ENCODE measurements around the gene ARHGEF2. TPM values are rescaled to one million over a fixed set of nuclear protein-coding genes. Genes with fewer than 3 reads are reported as not detected.

Gene ARHGEF2
- total RNA-seq, 1 donor from 2014 or later, result 111 TPM

GRCh38 chr1:155913969-155914757 lies 64.2 kb downstream of the ARHGEF2 start:
- peaks cover 22% of the 10 kb centered on the region for H3K36me3 Mint-ChIP-seq
- no peak overlapping the region for H3K27ac Mint-ChIP-seq
- H3K4me1 Mint-ChIP-seq, result peaks cover 13% of the 10 kb centered on the region
- H3K9me3 Mint-ChIP-seq, result no peaks in the 10 kb centered on the region
- no peak for DNase-seq (ENCODE audit: low spot score in 2 of 2, unreplicated experiment in 2 of 2)
- TF ChIP-seq CTCF (IDR thresholded peaks at IDR 0.05; ENCODE audit: unreplicated experiment), result no peak
- H3K27me3 Mint-ChIP-seq (ENCODE audit: low read depth), result no peaks in the 10 kb centered on the region
- no peak overlapping the region for H3K4me3 Mint-ChIP-seq

- Mint-ChIP-seq H3K27me3 (ENCODE audit: low read depth) (no peaks in the 10 kb centered on the region), H3K4me3 (peak overlapping the region; percentile 97), H3K4me1 (peaks cover 13% of the 10 kb centered on the region), H3K27ac (peak overlapping the region; percentile 98), H3K9me3 (no peaks in the 10 kb centered on the region), H3K36me3 (peaks cover 22% of the 10 kb centered on the region)
- DNase-seq (ENCODE audit: low spot score in 2 of 2, unreplicated experiment in 2 of 2), result no peak
- TF ChIP-seq CTCF (IDR thresholded peaks at IDR 0.05; ENCODE audit: unreplicated experiment), result no peak
Measured at GRCh38 chr1:155912056-155912536, 66.3 kb downstream of the ARHGEF2 start.

GRCh38 chr1:155911156-155912055 lies 66.9 kb downstream of the ARHGEF2 start, which contains the start of gene RIT1:
Gene RIT1 (minus strand): TSS chr1:155911349. CDS start chr1:155910761, 588 bp downstream.
- Mint-ChIP-seq H3K36me3 (peaks cover 16% of the 10 kb centered on the region), H3K27ac (peak within 1 kb of the TSS; percentile 98)

DNA sequence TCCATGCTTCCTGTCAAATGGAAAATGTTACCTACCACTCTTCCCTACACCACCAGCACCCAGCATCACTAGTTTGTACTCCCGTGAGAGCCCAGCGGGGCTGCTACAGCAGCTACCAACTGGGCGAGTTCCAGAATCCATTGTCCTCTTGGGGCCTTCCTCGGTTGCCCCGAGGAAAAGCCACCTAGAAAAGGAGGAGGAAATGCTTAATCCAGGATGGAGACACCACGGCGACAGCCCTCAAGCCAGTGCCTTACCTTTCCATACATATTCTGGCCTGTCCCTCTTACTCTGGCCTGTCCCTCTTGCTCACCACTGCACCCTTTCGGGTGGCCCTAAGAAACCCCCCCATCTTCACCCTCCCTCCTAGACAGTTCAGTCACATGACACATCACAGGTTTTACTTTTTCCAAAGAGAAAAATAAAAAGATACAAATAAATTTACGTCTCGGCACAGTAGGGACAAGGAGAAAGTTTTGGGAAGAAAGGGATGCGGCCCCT lies 67.7 kb downstream of the ARHGEF2 start:
- Mint-ChIP-seq H3K4me1 (peaks cover 13% of the 10 kb centered on the region), H3K4me3 (peak overlapping the region; percentile 97), H3K36me3 (peaks cover 17% of the 10 kb centered on the region), H3K9me3 (no peaks in the 10 kb centered on the region), H3K27ac (peak overlapping the region; percentile 98), H3K27me3 (ENCODE audit: low read depth) (no peaks in the 10 kb centered on the region)
- TF ChIP-seq CTCF (IDR thresholded peaks at IDR 0.05; ENCODE audit: unreplicated experiment), result no peak
- DNase-seq (ENCODE audit: low spot score in 2 of 2, unreplicated experiment in 2 of 2), result no peak

More at GRCh38 chr1:155911156-155912055, 66.9 kb downstream of the ARHGEF2 start, which contains the start of gene RIT1:
- TF ChIP-seq CTCF (IDR thresholded peaks at IDR 0.05; ENCODE audit: unreplicated experiment), result no peak
- Mint-ChIP-seq H3K27me3 (ENCODE audit: low read depth) (no peaks in the 10 kb centered on the region), H3K4me3 (peak within 1 kb of the TSS; percentile 97), H3K4me1 (peaks cover 13% of the 10 kb centered on the region), H3K9me3 (no peaks in the 10 kb centered on the region)
- peak; percentile 61 to 66 for DNase-seq (ENCODE audit: low spot score in 2 of 2, unreplicated experiment in 2 of 2)

GRCh38 chr1:155909894-155910293 lies 68.5 kb downstream of the ARHGEF2 start:
- peaks cover 17% of the 10 kb centered on the region for H3K36me3 Mint-ChIP-seq
- no peaks in the 10 kb centered on the region for H3K9me3 Mint-ChIP-seq
- no peaks in the 10 kb centered on the region for H3K27me3 Mint-ChIP-seq (ENCODE audit: low read depth)
- peak overlapping the region; percentile 21 for H3K27ac Mint-ChIP-seq
- DNase-seq (ENCODE audit: low spot score in 2 of 2, unreplicated experiment in 2 of 2), result no peak
- TF ChIP-seq CTCF (IDR thresholded peaks at IDR 0.05; ENCODE audit: unreplicated experiment), result no peak
- H3K4me3 Mint-ChIP-seq, result peak overlapping the region; percentile 97
- H3K4me1 Mint-ChIP-seq, result peaks cover 13% of the 10 kb centered on the region
